KOPT-K1 (cell line): ENCODE data around the gene PRSS12.

Experiments used
- H3K27ac ChIP-seq: fragments of 200-600 bp; sonication (generic); 2 replicates; pipeline ENCODE4 v1.5.1; 2016; ENCODE audit warnings: antibody characterized with exemption, mild to moderate bottlenecking, low read depth, low read length; ENCODE audit not compliant: poor library complexity, severe bottlenecking
- H3K36me3 ChIP-seq: fragments of 200-600 bp; sonication (generic); 2 replicates; pipeline ENCODE4 v1.5.1; 2017; ENCODE audit warnings: antibody characterized with exemption, mild to moderate bottlenecking, low read length, moderate library complexity; ENCODE audit not compliant: insufficient read depth
- H3K9me3 ChIP-seq: fragments of 200-600 bp; sonication (generic); 2 replicates; pipeline ENCODE4 v1.5.1; 2017; ENCODE audit warnings: antibody characterized with exemption, low read length, mild to moderate bottlenecking; ENCODE audit not compliant: insufficient read depth, poor library complexity, severe bottlenecking

PRSS12 gene

GRCh38 chr4:118372251-118372650, 19.4 kb upstream of the PRSS12 start:
- H3K36me3 ChIP-seq: no peaks in the 10 kb centered on the region
- H3K27ac ChIP-seq: no peak overlapping the region
- no peaks in the 10 kb centered on the region for H3K9me3 ChIP-seq

GRCh38 chr4:118369231-118369630, 16.4 kb upstream of the PRSS12 start:
- Histone ChIP-seq H3K9me3 (no peaks in the 10 kb centered on the region), H3K36me3 (no peaks in the 10 kb centered on the region)

GRCh38 chr4:118367872-118368271, 15.1 kb upstream of the PRSS12 start:
- no peaks in the 10 kb centered on the region for H3K9me3 ChIP-seq
- no peaks in the 10 kb centered on the region for H3K36me3 ChIP-seq
- H3K27ac ChIP-seq: no peak overlapping the region

More at GRCh38 chr4:118369231-118369630, 16.4 kb upstream of the PRSS12 start:
- H3K27ac ChIP-seq: no peak overlapping the region

- no peaks in the 10 kb centered on the region for H3K36me3 ChIP-seq
- H3K27ac ChIP-seq: no peak overlapping the region
- no peaks in the 10 kb centered on the region for H3K9me3 ChIP-seq
These were observed 14.6 kb upstream of the PRSS12 start for GRCh38 chr4:118367361-118367760.

- Histone ChIP-seq H3K27ac (no peak overlapping the region), H3K36me3 (no peaks in the 10 kb centered on the region), H3K9me3 (no peaks in the 10 kb centered on the region)
These were observed 10.4 kb upstream of the PRSS12 start for GRCh38 chr4:118363166-118363565.

- Histone ChIP-seq H3K36me3 (no peaks in the 10 kb centered on the region), H3K27ac (no peak overlapping the region), H3K9me3 (no peaks in the 10 kb centered on the region)
These were observed 8.4 kb upstream of the PRSS12 start for GRCh38 chr4:118361192-118361591.

- Histone ChIP-seq H3K9me3 (no peaks in the 10 kb centered on the region), H3K27ac (no peak overlapping the region), H3K36me3 (no peaks in the 10 kb centered on the region)
These were observed 7.3 kb upstream of the PRSS12 start for GRCh38 chr4:118360106-118360505.

- H3K36me3 ChIP-seq: no peaks in the 10 kb centered on the region
- H3K27ac ChIP-seq: no peak overlapping the region
- no peaks in the 10 kb centered on the region for H3K9me3 ChIP-seq
These were observed 4.8 kb upstream of the PRSS12 start for GRCh38 chr4:118357601-118358000.

- H3K9me3 ChIP-seq: peaks cover 6% of the 10 kb centered on the region
- H3K27ac ChIP-seq: no peak overlapping the region
- H3K36me3 ChIP-seq: no peaks in the 10 kb centered on the region
These were observed 3.9 kb upstream of the PRSS12 start for GRCh38 chr4:118356731-118357130.

- Histone ChIP-seq H3K27ac (no peak overlapping the region), H3K36me3 (no peaks in the 10 kb centered on the region), H3K9me3 (peaks cover 7% of the 10 kb centered on the region)
These were observed 3.3 kb upstream of the PRSS12 start for GRCh38 chr4:118356111-118356510.

GRCh38 chr4:118354913-118355312, 2.1 kb upstream of the PRSS12 start:
- peaks cover 7% of the 10 kb centered on the region for H3K9me3 ChIP-seq
- H3K36me3 ChIP-seq: no peaks in the 10 kb centered on the region
- no peak overlapping the region for H3K27ac ChIP-seq

- no peak overlapping the region for H3K27ac ChIP-seq
- peaks cover 7% of the 10 kb centered on the region for H3K9me3 ChIP-seq
- H3K36me3 ChIP-seq: no peaks in the 10 kb centered on the region
These were observed 779 bp upstream of the PRSS12 start for GRCh38 chr4:118353534-118354030.

GRCh38 chr4:118351851-118352827, 664 bp downstream of the PRSS12 start:
- no peak overlapping the region for H3K27ac ChIP-seq
- peaks cover 7% of the 10 kb centered on the region for H3K9me3 ChIP-seq
- H3K36me3 ChIP-seq: no peaks in the 10 kb centered on the region

- H3K27ac ChIP-seq: no peak overlapping the region
- H3K36me3 ChIP-seq: no peaks in the 10 kb centered on the region
- H3K9me3 ChIP-seq: peaks cover 7% of the 10 kb centered on the region
These were observed 1.8 kb downstream of the PRSS12 start for GRCh38 chr4:118350961-118351360.

- H3K36me3 ChIP-seq: no peaks in the 10 kb centered on the region
- no peak overlapping the region for H3K27ac ChIP-seq
- peaks cover 7% of the 10 kb centered on the region for H3K9me3 ChIP-seq
These were observed 3.9 kb downstream of the PRSS12 start for GRCh38 chr4:118348886-118349285.

GRCh38 chr4:118346495-118346894, 6.3 kb downstream of the PRSS12 start:
- Histone ChIP-seq H3K36me3 (no peaks in the 10 kb centered on the region), H3K27ac (no peak overlapping the region), H3K9me3 (no peaks in the 10 kb centered on the region)
